ENCODE results near the gene MEP1A.

The MEP1A gene

DNA sequence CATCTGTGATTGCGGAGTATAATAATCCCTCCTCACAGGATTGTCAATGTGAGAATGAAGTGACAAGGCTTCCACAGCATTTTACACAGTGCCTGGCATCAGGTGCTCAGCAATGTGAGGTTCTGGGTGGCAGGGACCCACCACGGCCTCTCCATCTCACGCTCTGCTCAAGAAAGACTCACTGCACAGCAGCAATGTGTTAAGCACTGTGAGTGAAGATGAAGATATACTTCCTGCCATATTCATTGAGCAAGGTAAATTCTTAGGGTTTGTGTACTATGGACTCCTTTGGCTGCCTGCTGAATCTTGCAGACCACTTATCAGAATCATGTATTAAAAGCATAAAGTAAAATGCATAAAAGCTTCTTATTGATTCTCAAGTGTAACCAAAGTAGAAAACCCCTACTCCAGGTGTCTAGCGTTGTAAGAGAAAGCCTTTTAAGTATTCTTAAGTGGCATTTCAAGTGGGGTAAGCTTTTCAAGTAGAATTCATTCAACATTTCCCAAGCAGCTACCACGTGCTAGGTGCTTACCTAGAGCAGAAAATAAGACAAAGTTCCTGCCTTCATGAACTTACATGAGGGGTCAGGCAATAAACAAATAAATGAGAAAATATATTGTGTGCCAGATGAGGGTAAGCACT lies 17.0 kb upstream of the MEP1A start:
- DNase-seq (ENCODE audit: low read depth in 2 of 2): no peak

DNA sequence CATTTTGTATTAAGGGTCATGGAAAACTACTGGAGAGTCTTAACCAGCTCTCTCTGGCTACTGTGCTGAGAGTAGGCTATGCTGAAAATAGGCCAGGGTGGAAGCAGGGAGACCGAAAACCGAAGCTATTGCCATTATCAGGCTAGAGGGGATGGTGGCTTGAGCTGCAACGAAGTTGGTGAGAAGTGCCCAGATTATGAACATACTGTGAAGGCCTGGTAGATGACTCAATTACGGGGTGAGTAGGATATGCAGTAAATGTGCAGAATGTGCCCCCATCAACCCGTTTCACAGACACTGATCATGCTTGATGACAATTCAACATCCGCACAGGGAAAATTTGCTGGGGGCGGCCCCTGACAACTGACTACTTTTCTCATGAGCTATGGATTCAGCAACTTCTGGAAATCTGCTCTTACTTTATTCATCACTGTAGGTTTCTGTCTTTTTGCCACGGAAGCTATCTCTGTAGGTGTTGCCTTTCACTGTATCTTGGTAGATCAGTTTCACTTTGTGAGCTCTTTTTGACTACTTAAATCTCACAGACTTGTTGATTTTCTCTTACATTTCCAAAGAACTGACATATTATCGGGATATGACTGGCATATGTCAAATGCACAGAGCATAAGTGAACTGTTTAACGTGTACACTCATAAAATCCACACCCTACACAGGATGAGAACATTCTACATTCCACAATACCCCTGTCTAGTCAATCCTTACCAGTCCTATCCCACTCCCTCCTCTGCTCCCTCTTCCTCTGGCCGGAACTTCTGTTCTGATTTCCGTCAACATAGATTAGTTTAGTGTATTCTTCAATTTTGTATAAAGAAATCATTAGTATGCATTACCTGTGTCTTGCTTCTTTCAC lies 15.5 kb upstream of the MEP1A start:
- no peak for DNase-seq (ENCODE audit: low read depth in 2 of 2)

DNA sequence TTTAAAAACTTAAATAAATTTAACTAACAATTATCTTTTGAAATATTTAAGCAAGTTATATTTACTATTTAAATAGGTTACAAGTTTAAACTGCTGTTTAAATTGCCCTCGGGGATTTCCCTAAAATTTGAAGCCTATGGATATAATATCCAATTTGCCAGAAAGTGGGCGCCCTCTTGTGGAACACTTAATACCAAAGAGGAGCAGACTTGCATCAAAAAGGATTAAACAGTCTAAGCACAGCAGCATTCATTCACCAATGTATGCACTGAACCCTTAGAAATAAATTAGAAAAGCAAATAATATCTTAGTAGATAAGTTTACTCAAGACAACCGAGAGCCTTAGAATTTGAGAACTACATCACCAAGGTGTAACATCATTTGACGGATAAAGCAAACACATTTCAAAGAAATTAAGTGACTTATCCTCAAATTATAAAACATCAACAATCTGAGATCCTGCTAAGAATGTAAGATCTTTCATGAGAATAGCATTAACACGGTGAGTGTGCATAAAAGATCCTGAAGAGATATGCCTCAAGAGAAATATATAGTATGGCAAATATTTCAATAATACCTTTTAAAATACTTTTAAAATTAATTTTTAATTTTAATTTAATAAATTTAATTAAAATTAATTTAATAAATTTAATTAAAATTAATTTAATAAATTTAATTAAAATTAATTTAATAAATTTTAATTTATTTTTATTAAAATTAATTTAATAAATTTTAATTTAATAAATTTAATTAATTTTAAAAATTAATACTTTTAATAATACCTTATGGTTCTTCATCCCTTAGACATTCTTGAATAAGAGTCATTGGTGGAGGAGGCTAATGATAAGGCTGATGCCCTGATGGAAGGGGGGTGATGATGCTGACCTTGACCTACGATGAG lies 11.5 kb upstream of the MEP1A start:
- no peak for DNase-seq (ENCODE audit: low read depth in 2 of 2)

DNA sequence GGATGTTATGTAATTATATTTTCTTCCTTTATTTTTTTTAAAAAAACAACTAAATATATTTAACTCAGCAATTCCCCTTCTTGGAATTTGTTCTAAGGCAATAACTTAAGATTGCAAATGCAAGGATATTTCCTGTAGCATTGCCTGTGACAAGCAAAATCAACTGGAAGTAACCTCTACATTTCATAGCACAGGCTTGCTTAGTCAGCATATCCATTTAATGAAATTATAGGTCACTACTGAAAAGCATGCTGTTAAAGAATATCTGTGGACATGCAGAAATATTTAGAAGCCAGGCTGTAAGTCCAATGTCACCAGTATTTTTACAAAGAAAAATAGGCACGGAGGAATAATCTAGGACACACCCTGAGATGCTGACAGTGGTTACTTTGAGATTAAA lies 8.7 kb upstream of the MEP1A start:
- DNase-seq (ENCODE audit: low read depth in 2 of 2): no peak

DNA sequence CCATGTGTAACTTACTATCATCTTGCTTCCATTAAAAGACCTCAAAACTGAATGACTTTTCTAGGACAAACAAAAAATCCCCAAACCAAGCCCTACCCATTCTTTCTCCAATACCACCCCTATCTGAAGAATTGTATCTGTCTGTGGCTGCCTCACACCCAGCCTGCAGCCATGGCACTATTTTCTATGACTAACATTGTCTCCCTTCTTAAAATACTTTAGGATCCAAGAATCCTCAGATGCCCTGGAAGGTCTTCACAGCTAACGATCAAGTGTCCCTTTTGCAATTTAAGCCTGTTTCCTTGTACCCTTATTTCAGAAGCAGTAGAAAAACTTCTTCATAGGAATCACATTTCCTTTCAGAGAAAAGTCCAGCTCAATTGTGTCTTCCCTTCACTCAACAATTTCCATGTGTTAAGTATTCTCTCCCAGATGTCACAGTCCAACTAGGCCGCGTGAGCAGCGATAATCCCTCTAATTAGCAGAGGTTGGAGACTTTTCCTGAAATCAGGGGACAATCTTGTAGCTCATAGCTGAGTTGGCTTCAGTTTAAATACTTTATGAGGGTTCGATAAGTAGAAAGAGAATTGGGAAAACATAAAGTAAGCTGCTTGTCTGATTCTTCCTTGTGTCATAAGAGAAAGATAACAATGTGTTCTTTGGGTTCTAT lies 5.2 kb upstream of the MEP1A start:
- no peak for DNase-seq (ENCODE audit: low read depth in 2 of 2)

DNA sequence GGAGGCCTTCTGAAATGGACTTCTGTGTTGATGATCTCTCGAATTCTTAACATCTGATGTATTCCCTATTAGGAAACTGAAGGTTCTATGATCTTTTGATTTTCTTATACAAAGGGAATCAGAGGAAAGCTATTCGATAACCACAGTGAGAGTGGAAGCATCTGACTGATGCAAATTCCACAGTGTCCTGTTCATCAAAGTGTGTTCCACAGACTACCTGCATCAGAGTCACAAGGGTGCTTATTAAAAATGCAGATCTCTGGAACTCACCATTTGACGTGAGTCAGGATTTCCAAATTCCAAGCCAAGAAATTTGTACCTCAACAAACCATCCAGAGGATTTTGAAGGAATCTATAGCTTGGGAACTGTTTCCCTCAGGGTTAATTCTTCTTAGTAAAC lies 4.4 kb upstream of the MEP1A start:
- DNase-seq (ENCODE audit: low read depth in 2 of 2): no peak

DNA sequence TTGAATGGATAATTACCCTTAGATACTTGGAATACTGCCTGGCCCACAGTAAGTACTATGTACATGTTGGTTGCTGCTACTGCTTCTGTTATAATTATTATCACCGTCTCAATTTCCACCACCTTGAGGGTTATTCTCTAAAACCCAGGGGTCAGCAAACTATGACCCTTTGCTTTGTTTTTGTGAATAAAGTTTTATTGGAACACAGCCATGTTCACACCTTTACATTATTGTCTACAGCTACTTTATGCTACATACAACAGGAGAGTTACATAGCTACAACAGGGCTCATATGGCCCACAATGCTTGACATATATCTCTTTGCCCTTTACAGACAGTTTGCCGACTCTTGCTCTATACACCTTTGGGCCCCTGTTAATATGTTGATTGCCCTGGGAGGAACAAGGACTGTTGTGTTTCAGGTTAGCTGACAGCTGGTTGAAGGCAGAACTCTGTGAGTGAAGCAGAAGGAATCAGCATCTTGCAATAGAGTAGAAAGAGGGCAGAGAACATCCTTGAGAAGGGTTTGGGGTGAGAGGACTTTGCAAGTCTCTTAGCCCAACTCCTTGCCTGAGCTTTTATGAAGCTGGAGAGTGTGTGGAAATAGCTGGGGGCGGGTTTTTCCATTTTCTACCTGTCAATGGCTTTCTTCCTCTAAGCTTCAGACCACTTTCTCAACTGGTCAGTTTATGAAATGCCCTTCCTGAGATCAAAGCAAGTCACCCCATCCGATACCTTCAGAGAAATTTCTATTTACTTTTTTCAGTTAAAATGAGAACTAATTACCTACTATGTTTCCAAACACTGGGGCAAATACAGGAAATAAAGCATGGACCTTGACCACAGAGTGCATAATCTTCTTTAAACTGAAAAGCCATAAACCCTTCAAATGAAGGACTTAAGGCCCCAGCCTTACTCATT lies 3.5 kb upstream of the MEP1A start:
- no peak for DNase-seq (ENCODE audit: low read depth in 2 of 2)

DNA sequence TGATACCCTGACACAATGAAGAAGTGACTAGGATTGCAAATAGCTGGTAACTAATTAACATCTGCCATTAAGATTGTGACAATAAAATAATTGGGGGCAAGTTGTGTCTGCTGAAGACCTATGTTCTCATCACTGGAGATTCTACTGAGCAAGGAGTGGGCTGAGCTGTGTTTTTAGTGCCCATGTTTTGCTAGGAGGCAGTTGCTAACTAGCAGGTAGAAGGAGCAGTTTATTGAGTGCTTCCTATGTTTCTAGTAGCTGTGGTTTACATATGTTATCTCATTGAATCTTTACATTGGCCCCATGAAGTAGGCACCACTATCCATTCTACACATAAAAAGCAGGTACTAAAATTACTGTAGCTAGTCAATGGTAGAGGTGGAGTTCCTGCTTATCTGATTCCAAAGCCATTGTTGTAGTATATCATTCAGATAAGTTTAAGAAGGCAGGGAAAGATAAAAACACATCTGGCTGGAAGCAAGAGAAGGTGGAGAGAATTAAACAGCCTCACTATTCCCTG lies 2.8 kb upstream of the MEP1A start:
- DNase-seq (ENCODE audit: low read depth in 2 of 2): no peak

DNA sequence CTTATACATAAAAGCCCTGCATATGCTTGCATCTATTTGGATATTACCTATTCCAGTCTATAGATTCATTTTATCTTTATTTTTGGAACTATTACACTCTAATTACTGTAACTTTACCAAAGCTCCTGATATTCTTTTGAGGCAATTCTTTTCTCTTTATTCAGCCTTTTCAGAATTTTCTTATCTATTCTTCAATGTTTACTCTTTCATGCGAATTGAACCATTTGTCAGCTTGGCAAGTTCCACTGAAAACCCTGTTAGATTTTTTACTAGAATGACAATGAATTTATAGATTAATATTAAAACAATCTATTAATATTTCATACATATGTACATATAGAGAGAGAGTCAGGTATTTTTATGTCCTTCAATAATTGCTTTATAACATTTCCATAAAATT lies 554 bp upstream of the MEP1A start:
- DNase-seq (ENCODE audit: low read depth in 2 of 2): no peak

DNA sequence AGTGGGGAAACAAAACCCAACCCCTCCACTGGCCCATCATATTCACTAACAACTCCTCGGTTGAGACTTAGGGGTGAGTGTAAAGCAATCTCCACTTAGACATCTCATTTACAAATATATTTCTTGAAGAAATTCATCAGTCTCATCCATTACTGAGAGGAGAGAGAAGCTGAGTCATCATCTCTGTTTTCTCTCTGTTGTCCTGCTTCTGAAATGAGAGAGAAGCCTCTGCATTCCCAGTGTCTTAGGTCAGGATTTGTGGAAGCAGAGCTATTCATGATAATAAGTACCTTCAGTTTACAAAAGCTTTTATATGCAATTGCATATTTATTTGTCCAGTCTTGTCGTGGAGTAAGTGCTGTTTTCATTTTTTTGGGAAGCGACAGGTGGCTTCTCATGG lies 879 bp downstream of the MEP1A start:
- DNase-seq (ENCODE audit: low read depth in 2 of 2): no peak

DNA sequence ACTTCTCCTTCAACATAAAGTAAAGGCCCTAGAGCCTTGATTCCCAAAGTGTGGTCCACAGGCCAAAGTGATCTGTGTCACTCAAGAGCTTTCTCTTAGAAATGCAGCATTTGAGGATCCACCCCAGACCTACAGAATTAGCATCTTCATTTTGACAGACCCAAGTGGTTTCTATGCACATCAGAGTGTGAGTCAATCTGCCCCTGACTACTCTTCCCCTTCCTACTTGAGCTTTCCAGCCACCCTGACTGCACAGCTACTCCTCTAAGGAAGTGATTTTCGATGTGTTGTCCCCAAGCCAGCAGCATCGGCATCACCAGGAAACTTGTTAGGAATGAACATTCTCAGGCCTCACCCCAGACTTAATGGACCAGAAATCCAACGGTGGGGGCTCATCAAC lies 2.6 kb downstream of the MEP1A start:
- DNase-seq (ENCODE audit: low read depth in 2 of 2): no peak

DNA sequence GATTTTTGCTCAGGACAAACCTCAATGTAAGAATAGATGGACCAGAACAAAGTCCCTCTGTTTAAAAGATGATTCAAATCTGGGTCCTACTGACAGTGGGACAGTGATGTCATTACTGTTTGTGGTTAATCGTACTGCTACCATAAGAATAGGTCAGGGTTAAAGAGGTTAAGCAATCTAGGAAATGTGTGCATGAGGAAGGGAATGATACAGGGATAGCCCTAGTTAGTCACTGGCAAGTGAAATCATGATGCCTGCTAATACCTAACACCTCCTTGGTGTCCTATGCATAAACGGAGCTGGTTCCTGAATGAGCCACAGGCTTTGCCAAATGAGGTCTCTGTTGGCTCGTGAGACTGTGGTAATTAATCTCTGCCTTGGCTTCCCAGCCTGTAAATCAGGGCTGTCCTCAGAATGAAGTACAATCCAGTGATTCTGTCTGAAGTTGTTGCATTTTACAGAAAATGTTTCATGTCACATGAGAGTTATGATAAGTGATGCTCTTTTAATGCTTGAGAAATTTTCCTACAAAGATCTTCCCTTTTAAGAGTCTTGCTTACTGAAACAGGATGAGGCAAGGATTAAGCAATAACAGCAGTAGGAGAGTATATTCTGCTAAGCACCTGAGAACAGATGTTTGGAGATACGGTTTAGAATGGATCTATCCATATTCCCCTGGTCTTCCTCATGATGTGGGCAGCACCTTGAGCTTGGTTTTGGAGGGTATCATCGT lies 3.8 kb downstream of the MEP1A start:
- DNase-seq (ENCODE audit: low read depth in 2 of 2): no peak

DNA sequence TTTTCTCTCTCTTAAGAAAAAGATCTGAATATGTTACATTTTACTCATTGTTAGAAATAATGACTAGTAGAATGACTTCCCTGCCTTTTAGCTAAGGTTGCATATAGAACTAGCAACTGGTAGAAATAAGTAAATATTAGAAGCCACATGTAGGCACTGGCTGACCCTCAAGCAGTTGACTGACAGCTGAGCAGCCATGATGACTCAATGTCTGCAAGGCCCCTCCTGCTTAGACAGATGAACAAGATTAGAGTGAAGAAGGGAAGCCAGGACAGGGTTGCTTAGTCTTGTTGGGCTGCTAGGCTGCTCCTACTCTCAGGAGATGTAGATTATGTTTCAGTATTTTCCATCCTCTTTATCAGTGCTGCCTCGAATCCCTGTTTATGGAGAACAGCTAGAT lies 6.5 kb downstream of the MEP1A start:
- DNase-seq (ENCODE audit: low read depth in 2 of 2): no peak

DNA sequence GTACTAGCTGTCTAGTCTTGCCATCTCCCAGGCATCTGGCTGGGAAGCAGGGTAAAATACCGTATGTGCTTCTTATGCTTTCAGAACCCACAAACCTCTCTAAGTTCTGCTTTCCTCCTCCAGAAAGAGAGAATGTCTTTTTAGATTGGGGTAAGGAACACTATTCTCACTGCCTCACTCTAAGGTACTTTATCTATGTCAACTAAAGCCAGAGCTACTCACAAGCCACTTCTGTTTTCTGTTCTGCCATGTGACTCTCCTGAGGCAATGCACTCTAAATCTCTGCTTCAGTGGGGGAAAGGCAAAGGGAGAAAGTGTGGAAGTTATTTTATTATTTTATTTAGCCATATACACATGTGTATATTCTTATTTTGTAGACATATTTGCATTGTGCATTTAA lies 15.6 kb downstream of the MEP1A start:
- no peak for DNase-seq (ENCODE audit: low read depth in 2 of 2)

DNA sequence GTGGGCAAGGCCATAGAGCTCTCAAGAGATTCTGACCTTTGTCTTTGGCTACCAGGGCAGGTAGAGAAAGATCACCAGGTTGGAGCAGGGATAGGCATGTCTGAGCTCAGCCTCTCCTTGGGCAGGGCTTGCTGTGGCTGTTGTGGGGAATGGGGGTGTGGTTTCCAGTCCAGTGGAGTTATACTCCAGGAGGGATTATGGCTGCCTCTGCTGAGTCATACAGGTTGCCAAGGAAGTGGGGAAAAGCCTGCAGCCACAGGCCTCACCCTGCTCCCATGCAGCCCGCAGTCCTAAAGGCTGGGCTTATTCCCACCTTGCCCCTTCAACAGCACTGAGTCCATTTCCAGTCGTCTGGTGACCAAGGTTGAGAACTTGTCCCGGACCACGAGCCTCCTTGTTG lies 21.9 kb downstream of the MEP1A start:
- no peak for DNase-seq (ENCODE audit: low read depth in 2 of 2)

DNA sequence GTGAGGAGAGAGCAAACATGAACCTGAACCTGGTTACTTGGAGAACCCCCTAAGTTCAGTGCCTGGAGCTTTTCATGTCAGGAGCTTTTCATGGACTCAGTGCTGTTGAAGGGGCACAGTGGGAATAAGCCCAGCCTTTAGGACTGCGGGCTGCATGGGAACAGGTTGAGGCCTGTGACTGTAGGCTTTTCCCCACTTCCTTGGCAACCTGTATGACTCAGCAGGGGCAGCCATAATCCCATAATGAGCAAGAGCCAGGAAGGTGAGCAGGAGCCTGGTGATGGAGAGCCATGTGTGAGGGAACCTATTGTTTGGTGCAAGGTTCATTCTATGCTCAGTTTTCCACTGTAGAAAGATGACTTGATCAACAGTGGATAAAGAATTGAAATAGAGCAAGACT lies 23.4 kb downstream of the MEP1A start:
- DNase-seq (ENCODE audit: low read depth in 2 of 2): no peak

DNA sequence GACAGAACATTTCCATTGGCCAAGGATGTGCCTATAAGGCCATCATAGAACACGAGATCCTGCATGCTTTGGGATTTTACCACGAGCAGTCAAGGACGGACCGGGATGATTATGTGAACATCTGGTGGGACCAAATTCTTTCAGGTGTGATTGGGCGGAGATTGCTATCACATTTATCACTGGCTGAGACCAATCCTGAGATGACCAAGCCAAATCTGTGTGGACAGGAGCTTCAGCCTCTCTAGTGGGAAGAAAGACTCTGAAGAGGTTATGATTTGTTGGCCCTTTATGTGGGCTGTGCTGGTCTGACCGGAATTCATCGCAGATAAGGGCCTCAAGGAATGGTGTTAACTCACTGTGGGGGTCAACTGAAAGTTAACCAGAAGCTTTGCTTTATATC lies 26.4 kb downstream of the MEP1A start:
- DNase-seq (ENCODE audit: low read depth in 2 of 2): no peak

DNA sequence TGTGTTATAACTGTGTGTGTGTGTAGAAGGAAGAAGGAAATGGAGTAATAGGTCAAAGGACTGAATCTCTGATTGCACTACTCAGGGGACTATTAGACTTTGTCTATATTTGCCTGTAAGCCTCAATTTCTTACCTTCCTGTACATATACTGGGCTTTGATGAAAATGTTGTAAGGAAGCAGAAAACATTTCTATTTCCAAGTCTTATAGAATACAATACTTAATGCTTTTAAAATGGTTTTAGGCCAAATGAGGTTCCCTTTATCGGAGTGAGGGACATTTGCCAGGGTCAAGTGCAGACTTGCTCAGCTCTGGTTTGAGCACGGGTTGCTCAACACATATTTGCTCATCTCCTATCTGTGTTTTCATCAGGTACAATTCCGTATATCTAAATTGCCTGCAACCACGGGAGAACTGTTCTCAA lies 28.3 kb downstream of the MEP1A start:
- DNase-seq (ENCODE audit: low read depth in 2 of 2): no peak

DNA sequence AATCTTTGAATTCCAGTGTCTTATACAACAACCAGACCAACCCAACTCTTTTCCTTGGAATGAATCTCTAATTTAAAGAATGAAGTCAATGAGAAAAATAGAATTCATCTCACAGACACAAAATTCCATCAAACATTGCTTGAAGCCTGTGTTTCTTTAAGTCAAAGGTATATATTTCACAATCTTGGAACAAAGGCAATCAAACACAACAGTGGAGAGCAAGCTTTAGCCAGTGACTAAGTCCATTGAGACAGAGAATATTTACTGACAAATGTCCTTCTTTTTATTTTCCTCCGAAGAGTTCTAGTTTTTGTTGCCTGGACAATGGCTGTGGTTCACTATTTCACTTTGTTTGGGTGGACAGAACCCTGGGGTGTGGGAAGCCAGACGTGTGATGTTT lies 35.8 kb downstream of the MEP1A start:
- no peak for DNase-seq (ENCODE audit: low read depth in 2 of 2)

DNA sequence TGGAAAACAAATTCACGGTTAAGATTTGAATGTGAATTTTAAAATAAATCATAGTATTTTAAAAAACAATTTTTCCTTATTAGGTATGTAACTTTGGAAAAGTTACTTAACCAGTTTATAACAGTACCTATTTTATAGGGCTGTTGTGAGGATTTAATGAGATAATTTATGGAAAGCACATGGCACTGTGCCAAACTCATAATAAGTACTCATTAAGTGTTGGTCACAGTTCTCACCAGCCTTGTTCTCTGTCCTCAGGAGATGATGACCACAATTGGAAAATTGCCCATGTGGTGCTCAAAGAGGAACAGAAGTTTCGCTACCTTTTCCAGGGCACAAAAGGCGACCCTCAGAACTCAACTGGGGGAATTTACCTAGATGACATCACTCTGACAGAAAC lies 39.6 kb downstream of the MEP1A start:
- no peak for DNase-seq (ENCODE audit: low read depth in 2 of 2)
